IPS DF 6.9 (cell line): ENCODE measurements around the gene NCOA1.
"Not testable (repeated sequence)": the region's sequence is repeated elsewhere in the genome, so short reads cannot be mapped to it uniquely, and the experiment has no call there.

Experiments used
- DNase-seq: peaks from one replicate; pipeline ENCODE4 v3.0.0-alpha.2; 2013; ENCODE audit warnings: low read depth, low spot score
- H3K27ac ChIP-seq: one replicate; pipeline ENCODE4 v1.5.1; 2013; ENCODE audit warnings: low read length, control low read depth
- H3K27me3 ChIP-seq: 2 replicates; pipeline ENCODE4 v1.6.1; 2013; ENCODE audit warnings: mild to moderate bottlenecking, low read length; ENCODE audit not compliant: control insufficient read depth, insufficient read depth
- H3K36me3 ChIP-seq: 2 replicates; pipeline ENCODE4 v1.6.1; 2013; ENCODE audit warnings: low read length; ENCODE audit not compliant: control insufficient read depth, insufficient read depth
- H3K4me1 ChIP-seq: 2 replicates; pipeline ENCODE4 v1.6.1; 2013; ENCODE audit warnings: low read length; ENCODE audit not compliant: control insufficient read depth, insufficient read depth
- H3K4me3 ChIP-seq: 2 replicates; pipeline ENCODE4 v1.5.1; 2013; ENCODE audit warnings: mild to moderate bottlenecking, low read length
- H3K9me3 ChIP-seq: 2 replicates; pipeline ENCODE4 v1.6.1; 2013; ENCODE audit warnings: low read length, inconsistent platforms; ENCODE audit not compliant: control insufficient read depth, insufficient read depth
- WGBS: extraction: QIAGEN DNeasy Blood & Tissue Kit; methylation state at CpG from one replicate; pipeline ENCODE4 v1.1.7; 2013; ENCODE audit warnings: mixed read lengths, missing lambda C conversion rate; ENCODE audit not compliant: insufficient read length, insufficient coverage; 5-methylcytosine and 5-hydroxymethylcytosine counted together

NCOA1 gene

DNA sequence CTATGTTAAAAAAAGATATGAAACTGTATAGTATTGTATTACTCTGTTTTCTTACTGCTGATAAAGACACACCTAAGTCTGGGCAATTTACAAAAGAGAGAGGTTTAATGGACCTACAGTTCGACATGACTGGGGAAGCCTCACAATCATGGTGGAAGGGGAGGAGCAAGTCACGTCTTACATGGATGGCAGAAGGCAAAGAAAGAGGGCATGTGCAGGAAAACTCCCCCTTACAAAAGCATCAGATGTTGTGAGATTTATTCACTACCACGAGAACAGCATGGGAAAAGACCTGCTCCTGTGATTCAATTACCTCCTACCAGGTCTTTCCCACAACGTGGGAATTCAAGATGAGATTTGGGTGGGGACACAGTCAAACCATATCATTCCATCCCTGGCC, 57.0 kb downstream of the NCOA1 start:
- Histone ChIP-seq H3K4me3 (no peak overlapping the region), H3K27ac (no peak overlapping the region), H3K4me1 (no peaks in the 10 kb centered on the region), H3K27me3 (no peaks in the 10 kb centered on the region), H3K36me3 (no peaks in the 10 kb centered on the region), H3K9me3 (no peaks in the 10 kb centered on the region)
- WGBS = no CpG with 5 or more reads among the region's 4 CpGs
- no peak for DNase-seq

DNA sequence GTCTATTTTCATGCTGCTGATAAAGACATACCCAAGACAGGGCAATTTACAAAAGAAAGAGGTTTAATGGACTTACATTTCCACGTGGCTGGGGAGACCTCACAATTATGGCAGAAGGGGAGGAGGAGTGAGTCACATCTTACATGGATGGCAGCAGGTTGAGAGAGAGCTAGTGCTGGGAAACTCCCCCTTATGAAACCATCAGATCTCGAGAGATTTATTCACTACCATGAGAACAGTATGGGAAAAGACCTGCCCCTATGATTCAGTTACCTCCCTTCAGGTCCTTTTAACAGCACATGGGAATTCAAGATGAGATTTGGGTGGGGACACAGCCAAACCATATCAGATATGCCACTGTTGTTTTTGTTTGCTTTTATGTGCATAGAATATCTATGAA, 59.2 kb downstream of the NCOA1 start:
- H3K36me3 ChIP-seq, DNase-seq, H3K27me3 ChIP-seq, H3K4me3 ChIP-seq, H3K4me1 ChIP-seq, H3K27ac ChIP-seq, H3K9me3 ChIP-seq: not testable (repeated sequence)
- WGBS = no CpG with 5 or more reads among the region's 2 CpGs

- Histone ChIP-seq H3K27me3 (no peaks in the 10 kb centered on the region), H3K4me3 (no peak overlapping the region), H3K36me3 (no peaks in the 10 kb centered on the region), H3K9me3 (no peaks in the 10 kb centered on the region), H3K27ac (no peak overlapping the region), H3K4me1 (no peaks in the 10 kb centered on the region)
- DNase-seq = no peak
- no CpG with 5 or more reads among the region's 2 CpGs for WGBS
Observed at GRCh38 chr2:24551016-24551415, 60.0 kb downstream of the NCOA1 start.

DNA sequence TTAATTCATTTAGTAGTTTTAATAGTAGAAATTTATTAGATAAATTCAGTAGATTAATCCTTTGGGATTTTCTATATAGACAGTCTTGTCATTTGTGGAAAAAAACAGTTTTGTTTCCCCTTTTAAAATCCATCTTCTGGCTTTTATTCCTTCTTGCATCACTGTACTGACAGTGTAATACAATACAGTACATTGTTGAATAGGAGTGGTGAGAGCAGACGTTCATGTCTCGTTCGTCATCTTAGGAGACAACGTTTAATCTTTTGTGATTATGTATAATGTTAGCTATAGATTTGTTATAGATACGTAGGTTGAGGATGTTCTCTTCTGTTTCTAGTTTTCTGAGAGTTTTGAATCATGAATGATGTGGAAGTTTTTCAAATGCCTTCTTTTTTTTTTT, 61.8 kb downstream of the NCOA1 start:
- DNase-seq = no peak
- H3K27ac ChIP-seq = no peak overlapping the region
- 100% methylated on average over 1 of the region's 5 CpGs for WGBS
- H3K4me1 ChIP-seq = no peaks in the 10 kb centered on the region
- H3K27me3 ChIP-seq = no peaks in the 10 kb centered on the region
- H3K36me3 ChIP-seq = no peaks in the 10 kb centered on the region
- H3K9me3 ChIP-seq = no peaks in the 10 kb centered on the region
- H3K4me3 ChIP-seq = no peak overlapping the region

DNA sequence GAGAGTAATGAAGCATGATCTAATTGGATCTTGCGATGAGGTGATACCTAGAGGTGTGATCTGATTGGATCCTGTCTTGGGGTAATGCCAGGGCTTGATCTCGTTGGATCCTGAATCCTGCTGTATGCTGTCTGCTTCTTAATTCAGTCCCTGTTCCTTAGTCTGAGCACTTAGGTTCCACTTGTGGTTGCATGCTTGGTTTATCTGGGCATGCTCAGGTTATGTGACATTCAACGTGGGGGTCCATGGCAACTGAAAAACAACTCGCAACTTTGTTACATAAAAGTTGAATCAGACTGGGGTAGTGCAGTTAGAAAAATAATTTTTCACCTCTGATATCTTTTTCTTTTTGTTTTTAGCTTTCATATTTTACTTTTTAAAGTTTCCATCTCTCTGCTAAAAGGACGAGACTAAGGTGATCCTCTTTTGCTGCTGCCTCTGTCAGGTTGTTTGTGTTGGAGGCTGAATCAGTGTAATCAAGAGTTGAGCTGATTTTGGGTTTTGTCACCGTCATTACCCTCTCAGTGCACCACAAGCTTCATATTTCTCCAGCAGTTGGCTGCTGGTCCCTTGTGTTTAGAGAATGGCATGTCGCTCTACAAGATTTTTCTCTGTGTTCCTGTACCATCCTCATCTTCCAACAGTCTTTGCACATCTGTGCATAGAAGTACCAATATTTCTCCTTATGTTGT, 67.9 kb downstream of the NCOA1 start:
- Histone ChIP-seq H3K4me1 (no peaks in the 10 kb centered on the region), H3K36me3 (no peaks in the 10 kb centered on the region), H3K27ac (no peak overlapping the region), H3K9me3 (no peaks in the 10 kb centered on the region), H3K27me3 (no peaks in the 10 kb centered on the region), H3K4me3 (no peak overlapping the region)
- WGBS = no CpG with 5 or more reads among the region's 7 CpGs
- DNase-seq = no peak

DNA sequence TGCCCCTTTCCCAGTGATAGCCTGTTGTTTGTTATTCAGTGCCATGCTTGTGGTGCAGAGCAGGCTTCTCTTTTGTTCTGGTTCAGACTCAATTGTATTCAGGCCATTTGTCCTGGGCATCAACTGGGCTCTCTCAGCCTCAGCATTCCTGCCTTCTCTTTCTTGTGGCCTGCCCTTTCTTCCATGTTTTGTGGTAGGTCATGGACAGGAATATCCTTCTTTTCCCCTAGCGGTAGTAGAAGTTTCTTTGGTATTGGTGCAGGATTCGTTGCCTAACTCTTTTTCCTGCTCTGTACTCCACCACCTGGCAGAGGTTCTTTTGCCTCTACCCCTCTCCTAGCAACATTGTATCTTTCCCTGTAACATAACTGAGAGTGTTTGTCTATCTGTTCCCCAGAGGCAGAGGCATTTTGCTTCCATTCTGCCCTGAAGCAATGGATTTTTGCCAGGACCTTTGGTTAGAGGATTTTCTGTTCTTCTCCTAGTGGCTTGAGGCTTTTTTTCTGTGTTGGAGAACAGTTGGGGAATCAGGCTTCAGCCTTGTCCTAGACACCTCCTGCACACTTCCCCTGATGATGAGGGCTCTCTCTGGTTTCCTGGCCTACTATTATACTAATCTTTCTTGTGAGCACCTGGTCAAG, 68.5 kb downstream of the NCOA1 start:
- H3K4me3 ChIP-seq = no peak overlapping the region
- no peak for DNase-seq

DNA sequence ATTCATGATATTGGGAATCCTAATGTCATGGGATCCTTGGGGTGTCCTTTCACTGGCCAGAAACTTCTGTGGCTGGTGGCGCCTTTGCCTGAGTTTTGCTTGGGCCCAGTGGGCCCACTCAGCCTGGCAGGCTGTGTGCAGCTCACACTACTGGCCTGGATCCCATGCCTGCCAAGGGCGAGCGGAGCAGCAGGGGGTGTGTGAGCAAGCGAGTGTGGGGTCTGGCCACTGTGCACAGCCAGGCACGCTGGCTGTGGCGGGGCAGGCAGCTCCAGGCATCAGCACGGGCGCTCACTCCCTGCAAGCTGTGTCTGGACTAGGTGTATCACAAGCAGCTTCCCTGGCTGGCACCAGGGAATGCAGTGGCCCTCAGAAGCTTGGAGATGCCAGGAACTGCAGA, 74.5 kb downstream of the NCOA1 start:
- DNase-seq = no peak
- H3K4me1 ChIP-seq = no peaks in the 10 kb centered on the region
- no peak overlapping the region for H3K4me3 ChIP-seq
- no peak overlapping the region for H3K27ac ChIP-seq
- H3K27me3 ChIP-seq = no peaks in the 10 kb centered on the region
- WGBS = no CpG with 5 or more reads among the region's 8 CpGs
- 0 out of 2 replicates have a peak, but pooled peaks cover 4% of the 10 kb centered on the region for H3K36me3 ChIP-seq
- peaks cover 4% of the 10 kb centered on the region for H3K9me3 ChIP-seq

More for the DNA sequence above, 68.5 kb downstream of the NCOA1 start:
- Histone ChIP-seq H3K27ac (no peak overlapping the region), H3K4me1 (no peaks in the 10 kb centered on the region), H3K27me3 (no peaks in the 10 kb centered on the region), H3K9me3 (no peaks in the 10 kb centered on the region), H3K36me3 (no peaks in the 10 kb centered on the region)
- no CpG with 5 or more reads among the region's 2 CpGs for WGBS

GRCh38 chr2:24566209-24566608, 75.2 kb downstream of the NCOA1 start:
- peaks cover 4% of the 10 kb centered on the region for H3K9me3 ChIP-seq
- no peaks in the 10 kb centered on the region for H3K27me3 ChIP-seq
- no peak overlapping the region for H3K27ac ChIP-seq
- no peak for DNase-seq
- no peaks in the 10 kb centered on the region for H3K4me1 ChIP-seq
- H3K36me3 ChIP-seq = 0 out of 2 replicates have a peak, but pooled peaks cover 4% of the 10 kb centered on the region
- WGBS = no CpG with 5 or more reads among the region's 3 CpGs
- H3K4me3 ChIP-seq = no peak overlapping the region

DNA sequence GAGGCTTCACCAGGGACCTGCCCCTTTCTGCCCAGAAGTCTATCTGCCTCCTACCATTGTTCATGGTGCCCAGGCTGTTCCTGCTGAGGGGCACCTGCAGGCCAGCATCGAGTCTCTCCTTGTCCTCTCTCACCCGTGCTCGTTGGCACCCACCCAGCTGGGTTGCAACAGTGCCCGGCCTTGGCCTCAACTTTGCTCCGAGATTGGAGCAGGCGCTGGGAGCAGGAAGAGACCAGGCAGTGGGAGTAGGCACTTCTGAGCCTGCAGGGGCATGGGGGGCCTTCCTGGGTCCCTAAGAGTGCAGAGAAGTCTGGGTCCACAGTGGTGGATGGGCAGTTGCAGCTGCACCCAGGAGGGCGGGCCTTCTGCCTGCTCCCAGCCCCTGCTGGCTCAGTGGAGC, 75.6 kb downstream of the NCOA1 start:
- no peaks in the 10 kb centered on the region for H3K4me1 ChIP-seq
- H3K36me3 ChIP-seq = 0 out of 2 replicates have a peak, but pooled peaks cover 4% of the 10 kb centered on the region
- no peaks in the 10 kb centered on the region for H3K27me3 ChIP-seq
- H3K4me3 ChIP-seq = no peak overlapping the region
- WGBS = no CpG with 5 or more reads among the region's 7 CpGs
- peaks cover 4% of the 10 kb centered on the region for H3K9me3 ChIP-seq
- H3K27ac ChIP-seq = no peak overlapping the region
- DNase-seq = no peak

DNA sequence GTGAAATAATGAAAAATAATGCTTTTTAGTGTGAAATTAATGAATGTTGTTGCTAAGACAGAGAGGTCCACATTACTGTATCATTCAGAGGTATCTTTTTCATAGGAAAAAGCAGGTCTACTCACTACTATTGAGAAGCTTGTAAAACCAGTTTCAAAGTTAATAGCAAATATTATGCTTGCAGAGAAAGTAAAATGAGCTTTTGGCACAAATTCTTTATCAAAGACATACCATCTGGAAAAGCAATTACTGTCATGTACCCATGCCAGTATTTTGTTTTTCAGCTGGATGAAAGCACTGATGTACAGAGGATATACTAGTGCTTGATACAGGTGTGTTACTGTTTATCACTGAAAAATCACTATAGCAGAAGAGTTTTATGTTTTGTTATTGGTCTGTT, 77.5 kb downstream of the NCOA1 start:
- Histone ChIP-seq H3K4me1 (no peaks in the 10 kb centered on the region), H3K9me3 (peaks cover 4% of the 10 kb centered on the region), H3K27me3 (no peaks in the 10 kb centered on the region), H3K4me3 (no peak overlapping the region), H3K27ac (no peak overlapping the region), H3K36me3 (0 out of 2 replicates have a peak, but pooled peaks cover 4% of the 10 kb centered on the region)
- no peak for DNase-seq

GRCh38 chr2:24569565-24569964, 78.5 kb downstream of the NCOA1 start:
- not testable (repeated sequence) for H3K36me3 ChIP-seq, H3K9me3 ChIP-seq, H3K4me3 ChIP-seq, DNase-seq, H3K27me3 ChIP-seq, H3K27ac ChIP-seq, H3K4me1 ChIP-seq
- no CpG with 5 or more reads among the region's 10 CpGs for WGBS
